ENCODE results near the gene NBPF9. TPM values are rescaled to one million over a fixed set of nuclear protein-coding genes. Genes with fewer than 3 reads are reported as not detected.
"Not testable (repeated sequence)": the region's sequence is repeated elsewhere in the genome, so short reads cannot be mapped to it uniquely, and the experiment has no call there.

Gene NBPF9
- total and polyA plus RNA-seq, 2 of the 4 experiments (the other 2 are of a cell fraction), result 15.2 to 17.3 TPM

- H3K4me2 ChIP-seq (ENCODE audit: low read depth, low read length); H2BK5ac ChIP-seq (ENCODE audit: low read depth, low read length, poor library complexity, severe bottlenecking); H3K27ac ChIP-seq (ENCODE audit: insufficient read depth, low read length); H3K4me1 ChIP-seq (ENCODE audit: control insufficient read depth, insufficient read depth, low read length); BruUV-seq (replicated peaks); H4K5ac ChIP-seq (ENCODE audit: low read depth, low read length); H3K4ac ChIP-seq (ENCODE audit: low read depth, low read length); POLR2A ChIA-PET (ENCODE audit: unreplicated experiment); H4K20me1 ChIP-seq (ENCODE audit: insufficient read depth, low read length); H4K91ac ChIP-seq (ENCODE audit: insufficient read depth, low read depth, low read length); H2BK20ac ChIP-seq (ENCODE audit: low read depth, low read length); DNase-seq; intact Hi-C loops (cut with micrococcal nuclease); H3K36me3 ChIP-seq (ENCODE audit: control insufficient read depth, insufficient read depth, low read length); H3K4me3 ChIP-seq (ENCODE audit: insufficient read depth, low read depth, low read length); H3K9me3 ChIP-seq (ENCODE audit: control insufficient read depth, insufficient read depth, low read length); H2AK9ac ChIP-seq (replicated peaks; ENCODE audit: low read depth, low read length, poor library complexity); in situ Hi-C loops (cut with MboI; ENCODE audit: low sequenced_read_pairs); H3K9ac ChIP-seq (ENCODE audit: low read depth, low read length); H2BK120ac ChIP-seq (ENCODE audit: low read depth, low read length); H3K14ac ChIP-seq (replicated peaks; ENCODE audit: low read depth, low read length); H2AFZ ChIP-seq (replicated peaks; ENCODE audit: low read length, poor library complexity); H3K56ac ChIP-seq (ENCODE audit: extremely low read depth, insufficient read depth, low read length); CTCF ChIA-PET; dilution Hi-C loops (cut with HindIII; ENCODE audit: low sequenced_read_pairs, unreplicated experiment); H3K79me1 ChIP-seq (ENCODE audit: low read depth in 1 of 2, low read length in 2 of 2); H3K27me3 ChIP-seq (ENCODE audit: control insufficient read depth, insufficient read depth, low read length); H4K8ac ChIP-seq (ENCODE audit: low read depth in 2 of 2, low read length in 2 of 2); H3K9me1 ChIP-seq (ENCODE audit: insufficient read depth, low read length); H3K23ac ChIP-seq (ENCODE audit: low read depth, low read length); H2BK15ac ChIP-seq (ENCODE audit: low read depth, low read length); ATAC-seq (ENCODE audit: low read depth); H3K18ac ChIP-seq (ENCODE audit: low read depth, low read length); H2AK5ac ChIP-seq (ENCODE audit: low read depth, low read length): not testable (repeated sequence)
- no CpG with 5 or more reads among the region's 17 CpGs for WGBS, 2 experiments (ENCODE audit: extremely low coverage in 2 of 2, insufficient read length in 1 of 2)
Measured at GRCh38 chr1:149129245-149129644, 25.9 kb upstream of the NBPF9 start.

GRCh38 chr1:149126555-149127145, 23.3 kb upstream of the NBPF9 start:
- in situ Hi-C loops (cut with MboI; ENCODE audit: low sequenced_read_pairs); H3K4me1 ChIP-seq (ENCODE audit: control insufficient read depth, insufficient read depth, low read length); H3K36me3 ChIP-seq (ENCODE audit: control insufficient read depth, insufficient read depth, low read length); H2AK9ac ChIP-seq (replicated peaks; ENCODE audit: low read depth, low read length, poor library complexity); dilution Hi-C loops (cut with HindIII; ENCODE audit: low sequenced_read_pairs, unreplicated experiment); DNase-seq; BruUV-seq (replicated peaks); H4K20me1 ChIP-seq (ENCODE audit: insufficient read depth, low read length); H4K91ac ChIP-seq (ENCODE audit: insufficient read depth, low read depth, low read length); H2AK5ac ChIP-seq (ENCODE audit: low read depth, low read length); H3K27me3 ChIP-seq (ENCODE audit: control insufficient read depth, insufficient read depth, low read length); H3K4ac ChIP-seq (ENCODE audit: low read depth, low read length); H2AFZ ChIP-seq (replicated peaks; ENCODE audit: low read length, poor library complexity); H2BK5ac ChIP-seq (ENCODE audit: low read depth, low read length, poor library complexity, severe bottlenecking); H3K9me3 ChIP-seq (ENCODE audit: control insufficient read depth, insufficient read depth, low read length); H3K79me1 ChIP-seq (ENCODE audit: low read depth in 1 of 2, low read length in 2 of 2); H4K8ac ChIP-seq (ENCODE audit: low read depth in 2 of 2, low read length in 2 of 2); CTCF ChIA-PET; POLR2A ChIA-PET (ENCODE audit: unreplicated experiment); H3K23ac ChIP-seq (ENCODE audit: low read depth, low read length); H3K9me1 ChIP-seq (ENCODE audit: insufficient read depth, low read length); H3K14ac ChIP-seq (replicated peaks; ENCODE audit: low read depth, low read length); H2BK20ac ChIP-seq (ENCODE audit: low read depth, low read length); H3K4me2 ChIP-seq (ENCODE audit: low read depth, low read length); H3K56ac ChIP-seq (ENCODE audit: extremely low read depth, insufficient read depth, low read length); H2BK15ac ChIP-seq (ENCODE audit: low read depth, low read length); H3K9ac ChIP-seq (ENCODE audit: low read depth, low read length); H3K18ac ChIP-seq (ENCODE audit: low read depth, low read length); intact Hi-C loops (cut with micrococcal nuclease); H3K27ac ChIP-seq (ENCODE audit: insufficient read depth, low read length); H2BK120ac ChIP-seq (ENCODE audit: low read depth, low read length); H3K4me3 ChIP-seq (ENCODE audit: insufficient read depth, low read depth, low read length); ATAC-seq (ENCODE audit: low read depth); H4K5ac ChIP-seq (ENCODE audit: low read depth, low read length): not testable (repeated sequence)
- no CpG with 5 or more reads among the region's 6 CpGs for WGBS, 2 experiments (ENCODE audit: extremely low coverage in 2 of 2, insufficient read length in 1 of 2)
